Activated CD8-positive, alpha-beta T cell treated with anti-CD3 and anti-CD28 coated beads, Interleukin-2, amount 10 ng/mL, durations not matched to agents 7 days and 5 days (primary cell): ENCODE results near the gene ZNF343. TPM values are rescaled to one million over a fixed set of nuclear protein-coding genes. Genes with fewer than 3 reads are reported as not detected.

ENCODE experiments used
- ATAC-seq: fragments of 150-1000 bp; cut with Tn5 transposase; one replicate; pipeline ENCODE4 v1.10.0; 2021; ENCODE audit warnings: moderate library complexity
- CTCF ChIA-PET: fragments of 350-600 bp; sonication (Branson Sonifier 250); formaldehyde crosslinking; loops from one replicate; lab custom pipeline; 2021; ENCODE audit warnings: antibody characterized with exemption; lab: Charles Lee
- POLR2A ChIA-PET: fragments of 350-600 bp; sonication (Branson Sonifier 250); formaldehyde crosslinking; loops from one replicate; lab custom pipeline; 2021; ENCODE audit warnings: antibody characterized with exemption; lab: Charles Lee
- DNase-seq: peaks from one replicate; pipeline ENCODE4 v3.0.0-alpha.2; 2020
- H3K27ac Mint-ChIP-seq: one replicate; pipeline ENCODE4 v1.8.0; 2021; ENCODE audit warnings: mild to moderate bottlenecking, mixed read lengths
- H3K27me3 Mint-ChIP-seq: one replicate; pipeline ENCODE4 v1.8.0; 2021; ENCODE audit warnings: low read depth, mixed read lengths
- H3K36me3 Mint-ChIP-seq: one replicate; pipeline ENCODE4 v1.8.0; 2021; ENCODE audit warnings: low read depth, mixed read lengths
- H3K4me1 Mint-ChIP-seq: one replicate; pipeline ENCODE4 v1.8.0; 2021; ENCODE audit warnings: low read depth, mixed read lengths
- H3K4me3 Mint-ChIP-seq: one replicate; pipeline ENCODE4 v1.8.0; 2021; ENCODE audit warnings: mild to moderate bottlenecking, mixed read lengths
- H3K9me3 Mint-ChIP-seq: one replicate; pipeline ENCODE4 v1.8.0; 2022; ENCODE audit warnings: mixed read lengths; ENCODE audit not compliant: insufficient read depth
- total RNA-seq, 2 experiments: library from RNA; stranded (reverse); gene quantifications; one replicate each; pipeline ENCODE4 v1.2.3, GENCODE V29; 2021

The ZNF343 gene
- total RNA-seq = 1 to 10 TPM; 8.7 to 9.0 TPM

DNA sequence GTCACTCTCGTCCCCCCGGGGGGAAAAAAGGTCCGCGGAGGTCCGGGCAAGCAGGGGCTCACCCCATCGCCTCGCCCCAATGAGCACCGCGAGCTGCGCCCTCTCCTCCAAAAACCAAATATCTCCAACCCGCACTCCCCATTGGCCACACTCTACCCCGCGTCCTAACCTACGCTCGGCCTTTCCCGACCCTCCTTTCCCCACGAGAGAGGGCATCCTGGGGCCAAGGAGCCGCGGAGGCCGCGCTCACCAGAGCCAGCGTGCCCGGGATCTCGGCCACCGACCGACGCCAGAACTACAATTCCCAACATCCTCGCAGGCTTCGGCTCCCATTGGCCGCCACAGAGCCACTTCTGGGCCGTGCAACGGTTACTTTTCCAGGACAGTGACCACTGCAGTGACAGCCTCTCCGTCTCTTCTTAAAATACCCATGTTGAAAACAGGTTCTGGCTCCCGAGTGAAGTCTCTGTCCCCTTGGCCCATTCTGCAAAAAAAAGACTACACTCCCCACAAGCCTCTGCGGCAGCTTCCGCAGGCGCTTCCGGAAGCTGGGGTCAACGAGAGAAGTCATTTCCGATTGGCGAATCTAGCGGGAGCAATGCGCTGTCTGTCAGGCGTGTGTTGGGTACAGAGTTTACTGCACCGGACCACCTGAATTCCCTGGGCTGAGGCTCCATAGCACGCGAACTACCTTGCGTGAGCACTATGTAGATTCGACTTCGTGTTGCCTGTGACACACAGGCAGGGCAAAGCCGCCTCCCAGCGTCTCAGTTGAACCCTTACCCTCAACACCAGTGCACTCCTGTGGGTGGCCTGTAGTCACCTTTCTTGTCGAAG, at the start of gene ZNF343:
TSS of gene ZNF343 (minus strand) at position 285 of the 837 bp plus-strand sequence. CDS start 15,020 bp downstream, outside the sequence.
- peak; percentile 88 for DNase-seq
- H3K4me1 Mint-ChIP-seq = peaks cover 11% of the 10 kb centered on the region
- peaks cover 4% of the 10 kb centered on the region for H3K36me3 Mint-ChIP-seq
- no peaks in the 10 kb centered on the region for H3K9me3 Mint-ChIP-seq
- POLR2A ChIA-PET = interaction anchor here (1.2 to 2.6 kb wide), 5 partner anchors 13 to 38 kb away, joined by 5 to 18 read pairs (median 6); partner anchors contain the start of gene SNRPB
- CTCF ChIA-PET = interaction anchor here (0.6 to 3.6 kb wide), 6 partner anchors 12 to 165 kb away, joined by 3 to 51 read pairs (median 4); partner anchors contain the start of gene SNRPB
- peaks cover 17% of the 10 kb centered on the region for H3K27me3 Mint-ChIP-seq
- H3K27ac Mint-ChIP-seq = peak within 1 kb of the TSS; percentile 93
- H3K4me3 Mint-ChIP-seq = peak within 1 kb of the TSS; percentile 99
- peak; percentile 94 for ATAC-seq

DNA sequence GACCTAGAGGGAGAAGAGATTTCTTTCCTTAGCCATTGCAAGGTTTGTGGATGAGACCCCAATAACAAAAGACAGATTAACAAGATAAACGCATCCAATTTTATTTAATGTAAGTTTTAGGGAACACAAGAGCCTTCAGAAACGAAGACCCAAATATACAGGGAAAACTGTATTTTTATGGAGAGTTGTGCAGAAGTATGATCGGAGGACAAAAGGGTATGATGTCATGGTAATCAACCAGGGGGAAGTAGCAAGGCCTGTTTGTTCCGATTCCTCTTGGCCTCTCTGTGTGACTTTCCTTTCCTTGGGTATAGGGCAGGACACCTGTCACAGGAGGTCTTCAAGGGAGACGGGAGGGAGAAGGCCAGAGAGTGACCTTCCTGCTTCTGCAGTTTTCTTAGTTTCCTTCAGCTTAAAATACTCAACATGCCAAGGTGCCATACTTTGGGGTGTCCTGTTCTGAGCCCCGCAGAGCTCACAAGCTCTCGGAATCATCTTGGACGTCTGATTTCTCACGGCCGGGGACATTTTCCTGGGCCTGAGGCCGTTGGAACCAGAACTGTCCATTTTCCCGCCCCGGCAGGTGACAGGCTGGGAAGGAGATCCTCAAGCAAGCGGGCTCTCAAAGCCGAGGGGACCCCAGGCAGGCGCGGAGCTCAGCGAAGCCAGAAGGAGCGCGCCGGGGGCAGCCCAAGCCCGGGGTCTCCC, 49.3 kb upstream of the ZNF343 start:
- no peak for DNase-seq
- POLR2A ChIA-PET = no interaction called here
- Mint-ChIP-seq H3K27ac (no peak overlapping the region), H3K4me1 (no peaks in the 10 kb centered on the region), H3K27me3 (peaks cover 42% of the 10 kb centered on the region), H3K36me3 (no peaks in the 10 kb centered on the region), H3K9me3 (no peaks in the 10 kb centered on the region), H3K4me3 (no peak overlapping the region)
- ATAC-seq = no peak
- CTCF ChIA-PET = no interaction called here

DNA sequence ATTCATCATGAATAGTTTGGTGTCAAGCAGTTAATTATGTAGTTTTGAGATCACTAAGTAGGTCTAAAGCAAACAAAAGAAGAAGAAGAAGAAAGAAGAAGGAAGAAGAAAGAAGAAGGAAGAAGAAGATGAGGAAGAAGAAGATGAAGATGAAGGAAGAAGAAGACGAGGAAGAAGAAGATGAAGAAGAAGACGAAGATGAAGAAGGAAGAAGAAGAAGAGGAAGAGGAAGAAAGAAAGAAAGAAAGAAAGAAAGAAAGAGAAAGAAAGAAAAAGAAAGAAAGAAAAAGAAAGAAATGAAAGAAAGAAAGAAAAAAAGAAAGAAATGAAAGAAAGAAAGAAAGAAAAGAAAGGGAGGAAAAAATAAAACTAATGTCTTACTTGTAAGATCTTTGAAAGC, 36.9 kb upstream of the ZNF343 start:
- ATAC-seq = no peak
- no peaks in the 10 kb centered on the region for H3K4me1 Mint-ChIP-seq
- H3K27ac Mint-ChIP-seq = no peak overlapping the region
- ChIA-PET CTCF (no interaction called here), POLR2A (no interaction called here)
- H3K27me3 Mint-ChIP-seq = peaks cover 36% of the 10 kb centered on the region
- no peaks in the 10 kb centered on the region for H3K36me3 Mint-ChIP-seq
- H3K4me3 Mint-ChIP-seq = no peak overlapping the region
- no peaks in the 10 kb centered on the region for H3K9me3 Mint-ChIP-seq
- no peak for DNase-seq

DNA sequence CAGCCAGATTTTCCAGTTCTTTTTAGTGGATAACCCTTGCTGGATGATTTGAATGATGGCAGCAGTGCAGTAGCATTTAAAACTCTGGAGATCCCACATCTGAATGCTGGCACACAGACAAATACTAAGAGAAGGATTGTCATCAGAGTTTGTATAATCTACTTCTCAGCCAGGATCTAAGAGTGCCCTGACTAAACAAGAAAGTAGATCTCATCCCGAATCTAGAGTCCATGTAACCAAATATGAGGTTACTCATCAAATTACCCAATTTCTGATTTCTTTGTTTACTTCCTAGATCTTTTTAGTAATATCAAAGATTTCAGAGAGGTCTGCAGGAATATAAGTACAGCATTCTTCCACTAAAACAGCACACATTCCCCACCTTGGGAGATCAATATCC, 35.5 kb upstream of the ZNF343 start:
- DNase-seq (no peak), ATAC-seq (no peak)
- H3K9me3 Mint-ChIP-seq = no peaks in the 10 kb centered on the region
- ChIA-PET CTCF (no interaction called here), POLR2A (no interaction called here)
- no peaks in the 10 kb centered on the region for H3K4me1 Mint-ChIP-seq
- H3K36me3 Mint-ChIP-seq = no peaks in the 10 kb centered on the region
- no peak overlapping the region for H3K27ac Mint-ChIP-seq
- H3K27me3 Mint-ChIP-seq = peaks cover 36% of the 10 kb centered on the region
- no peak overlapping the region for H3K4me3 Mint-ChIP-seq

DNA sequence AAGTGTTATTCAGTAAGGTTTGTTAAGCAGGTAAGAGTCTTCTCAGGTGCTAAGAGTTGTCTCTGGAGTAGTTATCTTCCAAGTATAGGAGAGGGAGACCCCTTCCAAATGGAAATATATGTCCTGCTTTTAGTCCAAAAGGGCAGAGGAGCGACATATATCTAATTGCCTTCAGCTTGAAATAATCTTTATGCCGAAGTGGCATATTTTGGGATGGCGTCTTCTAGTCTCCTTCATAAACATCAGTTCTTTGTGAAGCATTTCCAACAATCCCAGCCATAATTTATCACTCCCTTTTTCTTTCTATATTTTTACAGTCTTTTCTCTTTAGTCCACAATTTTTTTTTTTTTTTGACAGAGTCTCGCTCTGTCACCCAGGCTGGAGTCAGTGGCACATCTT, 33.6 kb upstream of the ZNF343 start:
- ATAC-seq (no peak), DNase-seq (no peak)
- no peaks in the 10 kb centered on the region for H3K36me3 Mint-ChIP-seq
- no peaks in the 10 kb centered on the region for H3K4me1 Mint-ChIP-seq
- H3K9me3 Mint-ChIP-seq = no peaks in the 10 kb centered on the region
- CTCF ChIA-PET = interaction anchor here (0.7 kb wide), 1 partner anchor 90 kb away, joined by 3 read pairs; no protein-coding TSS in a partner anchor
- no peak overlapping the region for H3K27ac Mint-ChIP-seq
- H3K4me3 Mint-ChIP-seq = no peak overlapping the region
- POLR2A ChIA-PET = no interaction called here
- peaks cover 43% of the 10 kb centered on the region for H3K27me3 Mint-ChIP-seq

DNA sequence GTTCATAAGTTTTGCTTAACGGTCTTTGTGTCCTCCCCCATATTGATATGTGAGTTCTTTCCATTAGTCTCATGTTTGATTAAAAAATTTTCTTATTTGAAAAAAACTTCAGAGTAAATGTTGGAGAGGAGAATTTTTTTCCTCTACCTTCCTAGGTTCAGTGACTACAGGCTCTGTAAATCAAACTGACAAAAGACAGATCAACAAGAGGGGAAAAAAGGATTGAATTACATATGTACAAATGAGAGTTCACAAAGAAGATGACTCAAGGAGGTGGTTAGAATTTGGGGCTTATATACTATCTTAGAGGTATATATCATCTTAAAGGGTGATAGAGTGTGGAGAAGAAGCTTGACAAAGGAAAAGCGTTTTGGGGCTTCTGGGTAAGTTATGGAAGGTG, 33.2 kb upstream of the ZNF343 start:
- Mint-ChIP-seq H3K4me1 (no peaks in the 10 kb centered on the region), H3K4me3 (no peak overlapping the region), H3K9me3 (no peaks in the 10 kb centered on the region), H3K36me3 (no peaks in the 10 kb centered on the region), H3K27ac (no peak overlapping the region), H3K27me3 (peaks cover 43% of the 10 kb centered on the region)
- ChIA-PET CTCF (interaction anchor here (1.3 kb wide), 1 partner anchor 20 kb away, joined by 4 read pairs; no protein-coding TSS in a partner anchor), POLR2A (no interaction called here)
- ATAC-seq (no peak), DNase-seq (no peak)

DNA sequence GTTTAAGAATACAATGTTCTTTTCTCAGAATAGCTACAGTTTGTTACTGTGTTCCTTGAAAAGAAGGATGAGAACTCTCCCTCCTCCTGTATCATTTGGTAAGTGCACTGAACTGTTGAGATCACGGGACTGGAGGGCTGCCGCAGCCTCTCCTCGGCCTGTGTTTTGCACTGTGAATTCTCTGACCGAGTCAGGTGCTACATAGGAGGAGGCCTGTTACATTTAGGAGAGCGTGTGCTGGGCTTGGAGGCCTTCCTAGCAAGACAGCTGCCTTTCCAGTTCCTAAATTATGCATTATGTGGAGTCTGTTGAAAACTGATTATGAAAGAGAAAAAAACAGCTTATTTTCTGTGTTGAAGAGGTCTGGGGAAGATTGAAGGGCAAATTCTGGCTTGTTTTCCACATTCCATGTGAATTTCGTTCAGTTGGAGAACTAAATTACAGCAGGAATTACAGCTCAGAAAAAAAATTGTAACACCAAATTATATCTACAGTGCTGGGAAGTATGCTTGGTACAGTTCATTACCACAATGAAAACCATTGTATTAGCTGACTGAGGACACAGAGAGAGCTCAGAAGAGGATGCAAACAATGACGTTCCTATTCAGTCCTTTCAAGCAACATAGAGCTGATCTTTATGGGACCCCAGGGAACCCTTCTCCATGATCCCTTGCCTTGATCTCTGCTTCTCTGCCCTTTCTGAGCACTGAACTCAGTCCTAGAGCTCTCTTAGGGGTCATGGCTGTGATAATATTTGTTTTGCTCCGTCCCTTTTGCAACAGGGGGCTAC, 30.4 kb upstream of the ZNF343 start:
- H3K27ac Mint-ChIP-seq = no peak overlapping the region
- no peaks in the 10 kb centered on the region for H3K36me3 Mint-ChIP-seq
- ATAC-seq = no peak

DNA sequence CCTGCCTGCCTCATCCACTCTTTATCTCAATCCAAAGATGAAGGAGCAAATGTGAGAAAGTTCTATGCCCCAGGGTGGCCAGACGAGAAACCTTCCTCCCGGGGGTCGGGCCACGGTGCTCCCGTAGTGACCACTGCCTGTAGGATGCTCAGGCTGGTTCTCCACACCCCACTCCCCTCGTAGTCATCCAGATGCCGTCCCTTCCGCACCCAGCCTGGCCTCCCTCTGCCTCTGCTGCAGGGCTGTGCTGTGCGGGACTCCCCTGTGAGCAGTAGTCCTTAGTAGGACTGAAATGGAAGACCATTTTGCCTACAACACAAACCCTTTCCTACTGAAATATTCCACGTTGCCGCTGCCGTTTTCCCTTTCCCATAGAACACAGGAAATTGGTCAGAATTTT, 29.6 kb upstream of the ZNF343 start:
- ATAC-seq (no peak), DNase-seq (no peak)
- no peaks in the 10 kb centered on the region for H3K36me3 Mint-ChIP-seq
- H3K4me3 Mint-ChIP-seq = no peak overlapping the region
- peaks cover 33% of the 10 kb centered on the region for H3K27me3 Mint-ChIP-seq
- H3K9me3 Mint-ChIP-seq = no peaks in the 10 kb centered on the region
- H3K27ac Mint-ChIP-seq = no peak overlapping the region
- ChIA-PET CTCF (interaction anchor here (2.4 kb wide), 1 partner anchor 16 kb away, joined by 14 read pairs; no protein-coding TSS in a partner anchor), POLR2A (no interaction called here)
- no peaks in the 10 kb centered on the region for H3K4me1 Mint-ChIP-seq

More for the DNA sequence above, 30.4 kb upstream of the ZNF343 start:
- DNase-seq = no peak
- ChIA-PET POLR2A (no interaction called here), CTCF (interaction anchor here (1.1 to 2.4 kb wide), 2 partner anchors 15 to 17 kb away, joined by 5 to 14 read pairs; no protein-coding TSS in a partner anchor)
- Mint-ChIP-seq H3K27me3 (peaks cover 28% of the 10 kb centered on the region), H3K4me3 (no peak overlapping the region), H3K9me3 (no peaks in the 10 kb centered on the region), H3K4me1 (no peaks in the 10 kb centered on the region)

DNA sequence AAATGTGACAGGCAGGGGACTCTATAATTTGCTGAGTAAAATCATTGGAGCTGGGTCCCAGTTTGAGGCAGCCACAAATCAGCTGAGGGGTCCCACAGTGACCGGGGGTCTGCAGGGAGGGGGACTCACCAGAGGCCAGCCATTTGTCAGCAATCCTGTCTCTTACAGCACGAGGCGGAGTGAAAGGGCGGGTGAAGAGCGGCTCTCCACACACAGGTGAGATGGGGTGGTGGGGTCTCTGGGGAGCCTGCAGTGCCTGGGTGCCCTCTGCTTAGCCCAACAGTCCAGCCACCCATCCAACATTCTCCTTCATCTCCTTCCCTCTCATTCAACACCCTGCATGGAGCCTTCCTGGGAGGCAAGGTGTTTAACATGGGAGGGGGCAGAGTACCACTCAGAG, 28.4 kb upstream of the ZNF343 start:
- CTCF ChIA-PET = no interaction called here
- DNase-seq (no peak), ATAC-seq (no peak)
- Mint-ChIP-seq H3K27me3 (peaks cover 30% of the 10 kb centered on the region), H3K4me1 (no peaks in the 10 kb centered on the region), H3K4me3 (no peak overlapping the region), H3K9me3 (no peaks in the 10 kb centered on the region), H3K36me3 (no peaks in the 10 kb centered on the region), H3K27ac (no peak overlapping the region)
- POLR2A ChIA-PET = no interaction called here

DNA sequence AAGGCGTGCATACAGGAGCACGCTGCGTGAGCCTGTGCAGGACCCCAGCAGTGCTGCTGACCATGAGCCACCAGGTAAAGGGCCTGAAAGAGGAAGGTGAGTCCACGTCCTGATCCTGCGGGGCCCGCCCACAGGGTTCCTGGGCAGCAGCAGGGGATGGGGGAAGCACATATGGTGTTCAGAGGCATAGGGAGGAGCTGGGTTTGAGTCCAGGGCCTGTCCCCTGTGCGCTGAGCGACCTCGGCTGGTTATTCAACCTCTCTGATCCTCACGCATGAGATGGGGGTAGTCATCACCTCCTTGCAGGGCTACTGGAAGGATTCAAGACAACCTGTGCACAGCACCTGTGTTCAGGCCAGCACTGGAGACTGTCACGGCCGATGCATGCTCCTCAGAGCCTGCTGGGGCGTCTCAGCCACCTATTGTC, 27.9 kb upstream of the ZNF343 start, which contains the start of gene TMC2:
TSS of gene TMC2 (plus strand) at position 14 of the 427 bp plus-strand sequence. CDS start at position 63, 49 bp downstream.
- ATAC-seq = no peak
- Mint-ChIP-seq H3K36me3 (no peaks in the 10 kb centered on the region), H3K9me3 (no peaks in the 10 kb centered on the region), H3K4me3 (no peak within 1 kb of the TSS), H3K27me3 (peaks cover 33% of the 10 kb centered on the region), H3K4me1 (no peaks in the 10 kb centered on the region), H3K27ac (no peak within 1 kb of the TSS)
- POLR2A ChIA-PET = no interaction called here
- no peak for DNase-seq
- CTCF ChIA-PET = interaction anchor here (1.2 kb wide), 1 partner anchor 15 kb away, joined by 4 read pairs; no protein-coding TSS in a partner anchor
